GM12873 (cell line): ENCODE data around the gene C17orf100.

ENCODE experiments used
- CTCF ChIP-seq: IDR thresholded peaks from 2 replicates; pipeline ENCODE4 v1.5.1; 2012; ENCODE audit warnings: low read depth, mild to moderate bottlenecking, moderate library complexity, low read length, control low read depth; ENCODE audit not compliant: insufficient read depth; ENCODE audit errors: missing control alignments

The C17orf100 gene

DNA sequence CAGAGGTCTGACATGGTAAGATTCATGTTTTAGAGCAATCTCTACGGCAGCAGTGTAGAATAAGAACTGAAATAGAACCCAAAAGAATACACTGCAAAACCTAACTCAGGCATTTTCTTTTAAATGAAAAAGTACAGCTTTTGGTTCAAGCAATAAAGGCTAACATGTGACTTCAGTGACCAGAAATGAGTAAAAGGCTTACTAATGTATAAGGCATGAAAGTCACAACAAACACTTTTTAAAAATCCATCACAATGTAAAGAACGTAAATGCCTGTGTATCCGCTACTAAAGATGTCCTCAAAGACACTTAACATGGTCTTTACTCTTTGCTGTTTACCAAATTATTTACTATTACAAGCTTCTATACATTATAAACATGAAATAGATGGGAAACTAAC, 27.6 kb upstream of the C17orf100 start:
- TF ChIP-seq CTCF: no peak

- TF ChIP-seq CTCF: no peak
These were observed 24.9 kb upstream of the C17orf100 start for GRCh38 chr17:6626616-6627015.

DNA sequence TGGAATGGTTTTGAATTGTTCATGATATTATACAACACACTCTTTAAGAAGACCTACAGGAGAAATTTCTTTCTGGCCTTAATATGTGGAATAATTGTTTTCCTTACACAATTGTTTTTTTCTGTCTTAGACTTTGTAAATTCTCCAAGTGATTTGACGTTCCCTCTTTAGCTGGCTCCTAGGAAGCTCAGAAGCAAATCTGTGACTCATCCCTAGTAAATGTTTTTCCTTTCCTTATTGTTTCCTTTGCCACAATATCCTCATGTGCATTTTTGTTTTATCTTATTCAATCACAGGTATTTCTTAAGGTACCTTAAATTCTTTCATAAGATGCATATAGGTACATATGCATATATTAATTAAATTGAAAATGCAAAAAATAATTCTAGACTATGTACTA, 24.5 kb upstream of the C17orf100 start:
- no peak for TF ChIP-seq CTCF

DNA sequence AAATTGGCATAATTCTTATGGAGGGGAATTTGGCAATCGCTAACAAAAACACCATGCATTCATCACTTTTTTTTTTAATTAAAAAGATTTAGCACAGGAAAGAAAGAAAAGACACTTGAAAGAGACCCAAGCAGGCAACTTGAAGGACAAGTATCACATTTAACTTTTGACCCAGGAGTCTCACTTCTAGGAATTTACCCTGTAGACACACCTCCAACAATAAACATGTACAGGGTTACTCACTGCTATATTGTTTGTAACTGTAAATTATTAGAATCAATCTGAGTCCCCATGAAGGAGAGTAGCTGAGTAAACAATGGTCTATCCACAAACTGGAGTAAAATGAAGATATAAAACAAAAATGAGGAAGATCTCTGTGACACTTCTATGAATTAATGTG, 21.2 kb upstream of the C17orf100 start:
- TF ChIP-seq CTCF: no peak

DNA sequence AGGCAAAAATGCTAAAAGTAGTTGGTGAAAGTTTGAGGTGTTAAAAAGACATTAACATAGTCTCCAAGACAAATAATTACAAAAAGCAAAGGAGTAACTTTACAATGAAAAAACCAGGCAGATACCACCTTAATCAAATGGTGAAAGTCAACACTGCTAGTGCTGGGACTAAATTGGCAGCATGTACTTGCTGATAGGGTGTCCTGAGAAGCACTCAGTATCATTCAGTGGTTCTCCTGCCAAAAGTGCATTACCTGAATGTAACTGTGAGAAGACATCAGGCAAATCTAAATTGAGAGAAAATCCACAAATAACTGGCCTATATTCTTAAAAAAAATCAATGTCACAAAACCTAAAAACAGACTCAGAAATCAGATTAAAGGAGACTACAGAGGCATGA, 19.0 kb upstream of the C17orf100 start:
- TF ChIP-seq CTCF: no peak

- no peak for TF ChIP-seq CTCF
These were observed 18.3 kb upstream of the C17orf100 start for GRCh38 chr17:6633263-6633662.

GRCh38 chr17:6636105-6636504, 15.5 kb upstream of the C17orf100 start:
- TF ChIP-seq CTCF: no peak
